BE2C (cell line): ENCODE data around the gene YWHAH.

Experiments
- DNase-seq: peaks from one replicate; pipeline ENCODE4 v3.0.0-alpha.2; 2020
- H3K27me3 ChIP-seq: fragments of 250-450 bp; sonication (Bioruptor Pico); 2 replicates; pipeline ENCODE4 v1.5.1; 2020; ENCODE audit warnings: mild to moderate bottlenecking
- H3K36me3 ChIP-seq: fragments of 250-450 bp; sonication (Bioruptor Pico); 2 replicates; pipeline ENCODE4 v1.5.1; 2020; ENCODE audit warnings: mild to moderate bottlenecking
- H3K4me1 ChIP-seq: fragments of 250-450 bp; sonication (Bioruptor Pico); 2 replicates; pipeline ENCODE4 v1.5.1; 2020
- H3K4me3 ChIP-seq: 2 replicates; pipeline ENCODE4 v1.5.1; 2011; ENCODE audit warnings: low read depth, low read length
- H3K9me3 ChIP-seq: fragments of 250-450 bp; sonication (Bioruptor Pico); 2 replicates; pipeline ENCODE4 v1.5.1; 2020
- TF ChIP-seq, protein P1 (sequence below): IDR thresholded peaks from 2 replicates; pipeline ENCODE4 v1.5.1; 2012; ENCODE audit warnings: mild to moderate bottlenecking, low read depth, low read length

YWHAH gene

DNA sequence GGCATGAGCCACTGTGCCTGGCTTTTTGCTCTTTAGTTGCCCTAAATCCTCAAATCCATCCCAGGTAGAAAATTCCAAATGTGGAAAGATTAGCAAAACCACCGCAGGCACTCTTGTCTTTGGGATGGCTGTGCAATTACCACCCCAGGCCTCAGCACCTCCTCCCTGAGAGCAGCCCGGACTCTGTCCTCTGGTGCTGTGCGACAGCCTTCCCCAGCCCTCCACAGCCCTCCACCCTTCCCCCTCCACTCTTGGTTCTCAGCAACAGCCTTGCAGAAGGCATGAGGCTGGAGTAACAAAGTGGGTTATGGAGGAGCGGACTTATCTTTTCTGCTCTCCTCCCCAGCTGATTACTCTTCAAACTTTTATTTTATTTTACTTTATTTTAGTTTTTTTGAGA lies 44.7 kb upstream of the YWHAH start:
- Histone ChIP-seq H3K4me3 (no peak overlapping the region), H3K9me3 (no peaks in the 10 kb centered on the region), H3K27me3 (no peaks in the 10 kb centered on the region), H3K4me1 (peaks cover 8% of the 10 kb centered on the region; the same call in 1 of the 2 replicates), H3K36me3 (no peaks in the 10 kb centered on the region)
- DNase-seq, result no peak
- TF ChIP-seq, protein P1, sequence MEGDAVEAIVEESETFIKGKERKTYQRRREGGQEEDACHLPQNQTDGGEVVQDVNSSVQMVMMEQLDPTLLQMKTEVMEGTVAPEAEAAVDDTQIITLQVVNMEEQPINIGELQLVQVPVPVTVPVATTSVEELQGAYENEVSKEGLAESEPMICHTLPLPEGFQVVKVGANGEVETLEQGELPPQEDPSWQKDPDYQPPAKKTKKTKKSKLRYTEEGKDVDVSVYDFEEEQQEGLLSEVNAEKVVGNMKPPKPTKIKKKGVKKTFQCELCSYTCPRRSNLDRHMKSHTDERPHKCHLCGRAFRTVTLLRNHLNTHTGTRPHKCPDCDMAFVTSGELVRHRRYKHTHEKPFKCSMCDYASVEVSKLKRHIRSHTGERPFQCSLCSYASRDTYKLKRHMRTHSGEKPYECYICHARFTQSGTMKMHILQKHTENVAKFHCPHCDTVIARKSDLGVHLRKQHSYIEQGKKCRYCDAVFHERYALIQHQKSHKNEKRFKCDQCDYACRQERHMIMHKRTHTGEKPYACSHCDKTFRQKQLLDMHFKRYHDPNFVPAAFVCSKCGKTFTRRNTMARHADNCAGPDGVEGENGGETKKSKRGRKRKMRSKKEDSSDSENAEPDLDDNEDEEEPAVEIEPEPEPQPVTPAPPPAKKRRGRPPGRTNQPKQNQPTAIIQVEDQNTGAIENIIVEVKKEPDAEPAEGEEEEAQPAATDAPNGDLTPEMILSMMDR, result no peak

DNA sequence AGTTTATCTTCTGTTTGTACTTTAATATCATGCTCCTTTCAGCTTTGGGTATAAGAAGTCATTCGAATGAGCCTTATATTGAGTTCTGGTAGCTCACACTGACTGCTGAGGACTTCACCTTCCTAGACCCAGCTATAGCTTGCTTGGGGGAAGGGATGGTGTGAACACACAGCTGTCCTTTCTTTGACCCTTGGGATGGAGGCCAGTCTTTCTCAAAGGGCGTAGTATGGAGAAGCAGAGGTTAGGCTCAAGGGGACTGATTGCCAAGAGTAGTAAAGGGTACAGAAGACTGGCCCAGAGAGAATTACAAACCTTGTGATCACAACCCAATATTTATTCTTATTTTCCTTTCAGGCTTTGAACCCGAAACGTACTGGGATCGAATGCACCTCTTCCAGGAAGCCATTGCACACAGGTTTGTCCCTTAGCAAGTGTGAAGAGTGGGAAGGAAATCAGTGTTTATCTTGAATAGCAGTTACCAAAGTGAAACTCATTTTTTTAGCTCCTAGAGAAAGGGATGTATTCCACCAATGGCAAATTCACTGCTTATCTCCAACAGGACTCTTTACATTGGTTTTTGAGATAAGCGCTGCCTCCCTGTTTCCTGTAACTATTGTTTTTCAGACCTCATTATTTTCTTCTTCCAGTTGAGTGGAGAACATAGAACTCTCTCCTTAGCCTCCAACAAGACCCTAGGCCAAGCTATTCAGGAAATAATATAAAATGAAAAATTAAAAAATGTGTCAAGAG lies 42.8 kb upstream of the YWHAH start:
- Histone ChIP-seq H3K4me3 (no peak overlapping the region), H3K36me3 (no peaks in the 10 kb centered on the region), H3K9me3 (no peaks in the 10 kb centered on the region), H3K27me3 (no peaks in the 10 kb centered on the region), H3K4me1 (peaks cover 8% of the 10 kb centered on the region; the same call in 1 of the 2 replicates)
- TF ChIP-seq, protein P1, result no peak
- DNase-seq, result no peak

DNA sequence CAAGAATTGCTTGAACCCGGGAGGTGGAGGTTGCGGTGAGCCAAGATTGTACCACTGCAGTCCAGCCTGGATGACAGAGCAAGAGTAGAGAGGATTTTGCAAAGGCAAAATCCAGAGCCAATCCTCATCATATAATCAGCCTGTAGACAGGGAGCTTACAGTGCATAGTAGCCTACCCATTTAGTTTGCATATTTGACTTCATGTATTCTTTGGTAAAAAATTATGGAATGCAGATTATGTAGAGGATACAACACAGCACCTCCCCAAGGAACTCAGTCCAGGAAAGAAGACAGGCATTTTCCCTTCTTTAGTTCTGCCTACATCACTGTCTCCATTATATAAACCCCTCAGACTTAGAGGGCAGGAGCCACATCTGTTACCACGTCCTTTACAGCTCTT lies 39.7 kb upstream of the YWHAH start:
- Histone ChIP-seq H3K27me3 (no peaks in the 10 kb centered on the region), H3K4me3 (no peak overlapping the region), H3K9me3 (no peaks in the 10 kb centered on the region), H3K36me3 (no peaks in the 10 kb centered on the region), H3K4me1 (peaks cover 8% of the 10 kb centered on the region; the same call in 1 of the 2 replicates)
- no peak for DNase-seq
- TF ChIP-seq, protein P1, result no peak

GRCh38 chr22:31905356-31905755 lies 39.0 kb upstream of the YWHAH start:
- TF ChIP-seq, protein P1, result no peak
- Histone ChIP-seq H3K36me3 (no peaks in the 10 kb centered on the region), H3K4me1 (peaks cover 8% of the 10 kb centered on the region; the same call in 1 of the 2 replicates), H3K4me3 (no peak overlapping the region), H3K27me3 (no peaks in the 10 kb centered on the region), H3K9me3 (no peaks in the 10 kb centered on the region)
- DNase-seq, result no peak

DNA sequence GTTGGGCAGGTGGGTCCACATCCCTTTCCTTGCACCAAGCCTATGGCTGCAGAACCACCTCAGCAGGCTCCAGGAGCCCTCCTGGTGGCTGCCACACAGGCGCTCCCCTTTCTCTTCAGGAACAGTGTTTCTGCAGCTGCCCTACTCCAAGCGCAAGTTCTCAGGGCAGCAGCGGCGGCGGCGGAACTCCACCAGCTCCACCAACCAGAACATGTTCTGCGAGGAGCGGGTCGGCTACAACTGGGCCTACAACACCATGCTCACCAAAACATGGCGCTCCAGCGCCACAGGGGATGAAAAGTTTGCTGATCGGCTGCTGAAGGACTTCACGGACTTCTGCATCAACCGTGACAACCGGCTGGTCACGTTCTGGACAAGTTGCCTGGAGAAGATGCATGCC lies 38.2 kb upstream of the YWHAH start:
- TF ChIP-seq, protein P1, result no peak
- DNase-seq, result no peak
- Histone ChIP-seq H3K36me3 (no peaks in the 10 kb centered on the region), H3K9me3 (no peaks in the 10 kb centered on the region), H3K4me3 (no peak overlapping the region), H3K27me3 (no peaks in the 10 kb centered on the region), H3K4me1 (peaks cover 8% of the 10 kb centered on the region; the same call in 1 of the 2 replicates)

DNA sequence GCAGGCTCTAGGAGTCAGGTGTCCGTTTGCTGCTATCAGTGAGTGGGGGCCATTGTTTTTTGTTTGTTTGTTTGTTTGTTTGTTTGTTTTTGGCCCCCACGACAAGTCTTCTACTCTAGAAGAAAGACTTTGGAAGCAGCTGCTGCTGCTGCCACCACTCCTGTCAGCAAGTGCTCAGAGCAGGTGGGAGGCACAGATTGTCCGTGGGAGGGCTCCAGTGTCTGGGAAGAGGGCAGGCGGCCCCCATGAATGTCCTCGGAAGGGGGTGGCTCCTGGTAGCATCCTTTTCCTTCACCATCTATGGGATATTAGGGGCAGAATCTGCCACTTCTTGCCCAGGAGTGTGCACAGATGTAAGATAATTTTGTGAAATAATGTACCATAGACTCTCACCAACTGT lies 37.8 kb upstream of the YWHAH start:
- Histone ChIP-seq H3K27me3 (no peaks in the 10 kb centered on the region), H3K36me3 (no peaks in the 10 kb centered on the region), H3K4me3 (no peak overlapping the region), H3K4me1 (peaks cover 4% of the 10 kb centered on the region; the same call in 1 of the 2 replicates), H3K9me3 (no peaks in the 10 kb centered on the region)
- no peak for DNase-seq
- TF ChIP-seq, protein P1, result no peak
